GM19468 (cell line): Measurements from ENCODE around the gene PDHA1.

Experiments used
- ATAC-seq: cut with Tn5 transposase; IDR thresholded peaks from one replicate; pipeline ENCODE4 v1.9.1; 2021; ENCODE audit warnings: mild to moderate bottlenecking, moderate library complexity, moderate number of reproducible peaks; ENCODE audit not compliant: unreplicated experiment; ENCODE audit errors: extremely low read depth

Gene PDHA1

GRCh38 chrX:19373351-19373891 lies 29.7 kb downstream of the PDHA1 start:
- no peak for ATAC-seq

GRCh38 chrX:19375546-19375945 lies 31.8 kb downstream of the PDHA1 start:
- no peak for ATAC-seq

- no peak for ATAC-seq
Observed at GRCh38 chrX:19377799-19378198, 34.1 kb downstream of the PDHA1 start.

GRCh38 chrX:19381326-19381725 lies 37.6 kb downstream of the PDHA1 start:
- no peak for ATAC-seq

- ATAC-seq, result no peak
Observed at GRCh38 chrX:19382555-19383145, 38.9 kb downstream of the PDHA1 start.

- ATAC-seq, result no peak
Observed at GRCh38 chrX:19386679-19387078, 43.0 kb downstream of the PDHA1 start.

- ATAC-seq, result no peak
Observed at GRCh38 chrX:19388064-19388679, 44.4 kb downstream of the PDHA1 start.

- ATAC-seq, result no peak
Observed at GRCh38 chrX:19388741-19389140, 45.0 kb downstream of the PDHA1 start.

GRCh38 chrX:19389227-19389845 lies 45.6 kb downstream of the PDHA1 start:
- ATAC-seq, result no peak

GRCh38 chrX:19392078-19392477 lies 48.4 kb downstream of the PDHA1 start:
- ATAC-seq, result no peak

- ATAC-seq, result no peak
Observed at GRCh38 chrX:19392703-19393102, 49.0 kb downstream of the PDHA1 start.

GRCh38 chrX:19403696-19404095 lies 60.0 kb downstream of the PDHA1 start:
- no peak for ATAC-seq

GRCh38 chrX:19410259-19410658 lies 66.5 kb downstream of the PDHA1 start:
- no peak for ATAC-seq
